NCI-H128 (cell line): ENCODE results near the gene TNRC6C.

Experiments
- DNase-seq: peaks from one replicate; lab custom pipeline; 2025; ENCODE audit not compliant: unreplicated experiment; lab: John Stamatoyannopoulos, UW

The TNRC6C gene

GRCh38 chr17:78012428-78012827 is 53.9 kb downstream of the TNRC6C start:
- no peak for DNase-seq

DNA sequence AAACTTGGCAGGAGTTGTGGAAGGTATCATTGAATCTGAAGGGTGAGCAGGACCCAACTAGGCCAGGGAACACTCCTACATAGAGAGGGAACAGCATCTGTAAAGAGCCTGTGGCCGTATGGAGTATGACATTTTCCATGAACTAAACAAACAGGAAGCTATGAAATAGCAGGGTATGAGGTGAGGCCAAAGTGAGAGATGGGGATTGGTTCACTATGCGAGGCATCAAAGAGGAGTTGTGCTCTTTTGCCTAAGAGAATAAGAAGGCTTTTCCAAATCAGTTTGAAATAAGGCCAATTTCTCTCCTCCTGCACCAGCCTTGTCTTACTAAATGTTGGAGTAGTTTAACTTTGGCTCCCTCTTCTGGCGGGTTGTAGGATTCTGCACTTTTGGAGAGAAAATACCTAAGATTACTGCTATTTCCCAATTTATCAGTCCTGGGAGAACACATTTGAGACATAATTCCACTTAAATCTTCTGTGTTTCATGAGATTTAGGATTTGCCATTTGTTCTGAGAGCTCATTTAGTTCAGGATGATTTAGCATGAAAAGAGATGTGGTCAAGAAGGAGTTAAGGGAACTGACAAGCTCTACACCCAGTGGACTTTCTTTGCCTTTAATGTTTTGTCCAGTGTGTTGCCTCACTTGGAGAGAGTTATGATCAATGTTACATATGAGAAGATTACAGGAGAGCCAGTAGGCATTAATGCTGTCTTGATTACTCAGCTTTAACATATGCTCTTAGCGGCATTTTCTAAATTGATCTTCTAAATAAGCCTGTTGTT is 55.4 kb downstream of the TNRC6C start:
- DNase-seq, result peak; percentile 13

DNA sequence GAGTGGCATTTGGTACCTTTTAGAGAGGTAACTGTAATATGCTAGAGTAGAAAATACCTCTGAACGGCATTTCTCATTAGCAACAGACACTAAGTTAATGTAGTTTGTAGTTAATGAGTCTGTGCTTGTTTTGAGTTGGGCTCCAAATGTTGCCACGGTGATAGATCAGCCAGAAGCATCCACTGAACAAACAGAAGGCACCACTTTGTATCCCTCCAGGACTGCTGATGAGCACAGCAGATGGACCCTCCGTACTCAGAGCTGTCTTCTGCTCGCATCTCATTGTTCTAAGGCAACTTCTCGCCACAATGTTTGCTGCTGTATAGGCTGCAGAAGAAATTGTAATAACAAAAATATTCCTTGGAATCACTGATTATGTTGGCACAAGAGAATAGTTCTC is 56.1 kb downstream of the TNRC6C start:
- DNase-seq, result no peak

DNA sequence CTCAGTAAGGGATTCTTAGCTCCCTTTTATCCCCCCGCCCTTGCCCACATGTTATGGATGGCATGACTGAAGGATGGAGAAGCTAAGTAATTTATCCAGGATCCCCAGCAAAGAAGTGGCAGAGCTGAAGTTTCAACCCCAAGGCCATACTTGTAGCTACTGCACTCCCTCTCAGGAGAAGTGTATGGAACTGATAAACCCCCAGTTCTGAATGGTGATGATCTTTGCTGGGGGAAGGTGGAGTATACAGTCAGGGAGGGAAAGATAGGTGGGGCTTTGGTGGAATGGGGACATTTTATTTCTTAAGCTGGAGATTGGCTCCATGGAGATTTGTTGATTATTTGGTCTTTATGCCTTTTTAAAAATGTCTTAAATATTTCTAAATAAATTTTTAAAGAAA is 58.3 kb downstream of the TNRC6C start:
- no peak for DNase-seq

DNA sequence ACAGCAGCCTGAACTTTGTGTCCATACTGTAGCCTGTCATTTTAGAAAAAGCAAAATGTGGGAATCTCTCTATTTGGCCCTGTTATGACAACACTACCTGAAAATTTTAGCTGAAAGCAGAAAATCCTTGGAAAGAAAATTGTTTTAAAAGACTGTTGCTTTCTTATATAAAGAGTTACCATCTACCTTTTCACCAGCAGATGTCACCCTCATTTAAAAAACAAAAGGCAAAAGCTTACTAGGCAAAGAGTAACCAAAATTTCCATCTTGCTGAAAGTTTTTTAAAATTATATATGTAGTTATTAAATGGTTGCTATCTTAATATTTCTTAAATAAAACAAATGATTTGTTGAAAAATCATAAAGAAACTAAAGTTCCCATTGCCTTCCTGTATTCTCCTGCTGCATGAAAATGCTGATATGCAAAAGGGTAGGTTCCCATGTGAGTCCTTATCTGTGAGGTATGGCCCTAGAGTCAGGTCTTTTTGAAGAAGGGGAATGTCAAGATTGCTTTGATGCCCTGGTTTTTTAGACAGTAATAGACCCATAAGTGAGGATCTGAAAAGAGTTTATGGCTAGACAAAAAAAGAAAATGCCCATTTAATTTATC is 61.0 kb downstream of the TNRC6C start:
- no peak for DNase-seq

- DNase-seq, result no peak
These were observed 61.6 kb downstream of the TNRC6C start for GRCh38 chr17:78019976-78020716.

- DNase-seq, result no peak
These were observed 62.2 kb downstream of the TNRC6C start for GRCh38 chr17:78020717-78021108.

DNA sequence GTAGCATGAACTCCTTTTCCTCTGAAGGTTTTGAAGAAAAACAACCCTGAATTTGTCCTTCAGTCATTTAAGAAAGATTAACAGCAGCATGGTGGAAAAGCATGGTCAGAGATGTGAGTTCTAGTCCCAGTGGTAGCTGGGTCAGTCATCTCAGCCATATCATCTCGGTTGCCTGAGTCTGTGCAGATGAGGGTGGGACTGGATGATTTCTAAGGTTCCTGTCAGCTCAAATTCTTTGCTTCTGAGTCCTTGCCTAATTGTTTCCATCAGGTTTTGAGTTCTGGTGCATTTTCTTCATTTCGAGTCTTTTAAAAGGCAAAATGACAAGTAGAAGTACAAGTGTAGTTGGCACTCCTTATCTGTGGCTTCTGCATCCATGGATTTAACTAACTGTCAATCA is 63.9 kb downstream of the TNRC6C start:
- DNase-seq, result no peak

DNA sequence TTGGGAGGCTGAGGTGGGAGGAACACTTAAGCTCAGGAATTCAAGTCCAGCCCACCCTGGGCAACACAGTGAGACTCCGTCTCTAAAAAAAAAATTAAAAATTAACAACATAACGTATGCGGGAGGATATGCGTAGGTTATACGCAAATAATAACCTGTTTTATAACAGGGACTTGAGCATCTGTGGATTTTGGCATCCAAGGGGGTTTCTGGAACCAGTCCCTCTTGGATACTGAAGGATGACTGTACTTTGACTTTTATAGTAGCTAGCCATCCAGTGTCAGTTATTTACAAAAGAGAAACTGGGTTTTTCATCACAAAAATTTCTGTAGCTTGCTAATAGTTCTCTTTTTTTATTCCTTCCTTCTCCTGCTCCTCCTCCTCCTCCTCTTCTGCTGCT is 64.5 kb downstream of the TNRC6C start:
- DNase-seq, result no peak

DNA sequence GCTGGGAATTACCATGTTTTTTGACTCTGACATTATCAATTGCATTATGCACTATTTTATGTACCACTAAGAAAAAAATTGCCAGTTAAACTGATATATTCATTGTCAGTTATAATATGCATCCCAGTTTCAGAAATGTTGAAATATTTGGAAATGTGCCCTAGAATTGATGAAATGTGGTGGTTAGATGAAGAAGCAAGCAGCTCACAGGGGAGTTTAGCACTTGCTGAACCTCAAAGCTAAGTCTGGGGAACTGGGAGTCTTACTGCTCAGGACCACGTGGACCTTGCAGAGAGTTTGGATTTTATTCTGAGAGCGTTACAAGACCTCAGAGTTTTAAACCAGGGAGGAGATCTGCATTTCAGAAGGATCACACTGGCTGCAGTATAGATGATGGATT is 67.9 kb downstream of the TNRC6C start:
- DNase-seq, result no peak

DNA sequence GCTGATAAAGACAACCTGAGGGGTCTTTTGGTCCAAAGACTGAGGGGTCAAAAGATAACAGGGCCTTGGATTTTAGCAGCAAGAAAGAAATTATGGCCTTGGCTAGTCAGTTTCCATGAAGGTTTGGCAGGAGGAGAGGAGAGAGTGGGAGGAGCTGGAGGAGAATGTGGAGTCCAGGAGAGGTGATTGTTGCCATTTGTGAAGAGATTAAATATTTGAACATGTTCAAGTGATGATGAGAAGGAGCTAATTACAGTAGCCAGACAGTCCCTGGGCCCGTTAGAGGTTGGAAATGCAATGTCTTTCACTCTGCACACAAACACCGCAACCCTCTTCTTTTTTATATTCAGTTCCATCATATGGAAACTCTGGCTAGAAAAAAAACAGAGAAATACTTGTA is 68.6 kb downstream of the TNRC6C start:
- no peak for DNase-seq

DNA sequence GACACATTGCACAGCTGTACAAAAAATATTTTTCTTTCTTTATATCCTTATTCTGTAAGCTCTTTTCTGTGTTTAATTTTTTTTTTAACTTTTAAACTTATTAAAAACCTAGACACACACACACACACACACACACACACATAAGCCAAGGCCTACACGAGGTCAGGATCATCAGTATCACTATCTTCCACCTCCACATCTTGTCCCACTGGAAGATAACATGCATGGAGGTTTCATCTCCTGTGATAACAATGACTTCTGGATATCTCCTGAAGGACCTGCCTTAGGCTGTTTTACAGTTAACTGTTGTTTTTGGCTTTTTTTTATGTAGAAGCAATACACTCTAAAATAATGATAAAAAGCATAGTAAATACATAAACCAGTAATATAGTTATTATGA is 71.2 kb downstream of the TNRC6C start:
- no peak for DNase-seq

- no peak for DNase-seq
These were observed 72.9 kb downstream of the TNRC6C start for GRCh38 chr17:78031435-78031834.

GRCh38 chr17:78032166-78032565 is 73.7 kb downstream of the TNRC6C start:
- DNase-seq, result no peak

- DNase-seq, result no peak
These were observed 76.1 kb downstream of the TNRC6C start for GRCh38 chr17:78034429-78035091.

DNA sequence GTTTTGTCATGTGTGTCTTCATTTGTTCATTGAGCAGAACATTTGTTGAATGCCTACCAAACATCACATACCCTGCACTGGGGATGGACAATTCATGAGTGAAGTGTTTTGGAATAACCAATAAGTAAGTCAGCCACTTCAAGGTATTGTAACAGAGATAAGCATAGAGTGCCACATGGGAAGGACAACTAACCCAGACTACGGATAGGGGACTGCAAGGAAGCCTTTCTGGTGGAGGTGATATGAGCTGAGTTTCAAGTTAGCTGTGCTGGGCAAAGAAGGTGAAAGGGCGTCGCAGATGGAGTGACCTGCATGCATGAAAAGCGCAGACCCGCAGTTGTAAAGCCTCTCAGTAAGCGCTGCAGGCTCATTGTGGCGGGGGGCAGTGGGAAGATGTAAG is 78.8 kb downstream of the TNRC6C start:
- DNase-seq, result no peak

DNA sequence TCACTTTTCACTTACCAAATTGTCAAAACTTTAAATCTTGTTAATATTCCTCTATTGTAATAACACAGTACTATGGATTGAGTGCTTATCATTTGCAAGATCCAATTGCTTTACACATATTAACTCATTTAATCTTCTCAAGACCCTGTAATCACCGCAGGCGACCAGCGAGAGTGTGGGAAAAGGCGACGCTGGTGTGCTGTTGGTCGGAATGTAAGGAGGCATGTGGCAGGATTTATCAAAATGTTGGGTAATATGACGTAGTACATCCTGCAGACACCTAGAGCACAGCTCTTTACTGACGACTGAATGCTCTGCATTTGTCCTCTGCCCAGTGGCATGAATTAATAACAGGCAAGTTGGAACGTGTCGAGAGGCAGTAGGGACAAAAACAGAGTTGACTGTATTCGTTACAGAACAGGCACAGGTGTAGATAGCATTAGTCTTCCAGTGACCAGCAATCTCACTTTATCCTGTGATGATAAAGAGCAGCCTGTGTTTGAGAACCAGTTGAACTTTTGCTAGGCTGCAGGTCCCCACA is 80.3 kb downstream of the TNRC6C start:
- no peak for DNase-seq

- no peak for DNase-seq
These were observed 81.1 kb downstream of the TNRC6C start for GRCh38 chr17:78039581-78039980.

- DNase-seq, result peak; percentile 42
These were observed 82.2 kb downstream of the TNRC6C start for GRCh38 chr17:78040440-78041385.
